HG03135 (cell line): ENCODE measurements around the gene CYP21A2.
"Not testable (repeated sequence)": the region's sequence is repeated elsewhere in the genome, so short reads cannot be mapped to it uniquely, and the experiment has no call there.

ENCODE experiments used
- ATAC-seq: cut with Tn5 transposase; IDR thresholded peaks from one replicate; pipeline ENCODE4 v1.9.1; 2021; ENCODE audit warnings: mild to moderate bottlenecking, moderate library complexity; ENCODE audit not compliant: unreplicated experiment

CYP21A2 gene

DNA sequence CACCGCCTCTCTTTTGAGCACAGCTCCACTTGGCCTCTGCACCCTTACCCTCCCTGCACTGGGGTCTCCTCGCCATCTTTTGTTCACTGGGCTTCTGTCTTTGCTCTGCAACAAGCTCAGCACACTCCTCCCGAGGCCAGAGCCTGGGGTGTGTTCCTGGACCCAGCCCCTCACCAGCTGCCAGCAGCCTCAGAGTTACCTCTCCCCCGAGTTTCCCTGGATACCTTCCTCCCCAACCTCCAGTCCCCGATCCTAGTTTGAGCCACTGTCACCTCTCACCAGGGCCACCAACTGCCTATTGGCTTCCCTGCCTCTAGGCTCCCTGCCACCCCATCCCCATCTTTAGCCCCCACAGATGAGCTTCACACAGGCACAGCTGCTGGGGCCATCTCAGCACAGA, 12.3 kb downstream of the CYP21A2 start:
- no peak for ATAC-seq

DNA sequence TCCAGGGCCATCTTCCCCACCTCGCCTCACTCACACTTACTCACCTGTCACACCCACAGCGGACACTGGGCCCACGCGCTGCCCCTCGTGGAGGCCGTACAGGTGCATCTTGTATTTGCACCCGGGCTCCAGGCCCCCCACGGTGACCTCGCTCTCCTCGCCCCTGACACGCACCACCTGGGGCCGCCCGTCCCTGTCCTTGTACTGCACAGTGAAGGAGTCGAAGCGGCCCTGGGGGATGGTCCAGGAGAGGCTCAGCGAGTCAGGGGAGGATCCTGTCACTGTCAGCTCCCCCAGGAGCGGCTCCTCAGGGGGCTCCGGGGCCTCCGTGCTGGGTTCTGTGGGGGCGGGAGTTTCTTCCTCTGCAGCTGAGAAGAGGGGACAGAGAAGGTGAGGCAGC, 14.4 kb downstream of the CYP21A2 start:
- not testable (repeated sequence) for ATAC-seq

DNA sequence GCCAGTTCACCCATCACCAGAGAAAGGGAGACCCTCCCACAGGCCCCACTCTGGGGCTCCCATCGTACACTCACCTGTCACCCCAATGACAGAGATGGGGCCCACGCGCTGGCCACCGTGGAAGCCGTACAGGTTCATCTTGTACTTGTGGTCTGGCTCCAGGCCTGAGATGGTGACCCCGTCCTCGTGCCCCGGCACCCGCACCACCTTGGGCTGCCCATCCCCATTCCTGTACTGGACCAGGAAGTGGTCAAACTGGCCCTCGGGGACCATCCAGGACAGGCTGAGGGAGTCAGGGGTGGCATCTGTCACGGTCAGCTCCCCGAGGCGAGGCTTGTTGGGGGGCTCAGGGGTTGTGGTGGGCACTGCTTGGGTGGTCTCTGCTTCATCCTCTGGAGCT, 15.1 kb downstream of the CYP21A2 start:
- not testable (repeated sequence) for ATAC-seq

DNA sequence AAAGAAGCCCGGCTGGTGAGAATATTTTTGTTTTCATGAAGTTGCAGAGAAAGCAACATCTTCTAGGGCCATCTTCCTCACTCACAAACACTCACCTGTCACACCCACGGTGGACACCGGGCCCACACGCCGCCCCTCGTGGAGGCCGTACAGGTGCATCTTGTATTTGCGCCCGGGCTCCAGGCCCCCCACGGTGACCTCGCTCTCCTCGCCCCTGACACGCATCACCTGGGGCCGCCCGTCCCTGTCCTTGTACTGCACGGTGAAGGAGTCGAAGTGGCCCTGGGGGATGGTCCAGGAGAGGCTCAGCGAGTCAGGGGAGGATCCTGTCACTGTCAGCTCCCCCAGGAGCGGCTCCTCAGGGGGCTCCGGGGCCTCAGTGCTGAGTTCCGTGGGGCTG, 17.5 kb downstream of the CYP21A2 start:
- not testable (repeated sequence) for ATAC-seq

DNA sequence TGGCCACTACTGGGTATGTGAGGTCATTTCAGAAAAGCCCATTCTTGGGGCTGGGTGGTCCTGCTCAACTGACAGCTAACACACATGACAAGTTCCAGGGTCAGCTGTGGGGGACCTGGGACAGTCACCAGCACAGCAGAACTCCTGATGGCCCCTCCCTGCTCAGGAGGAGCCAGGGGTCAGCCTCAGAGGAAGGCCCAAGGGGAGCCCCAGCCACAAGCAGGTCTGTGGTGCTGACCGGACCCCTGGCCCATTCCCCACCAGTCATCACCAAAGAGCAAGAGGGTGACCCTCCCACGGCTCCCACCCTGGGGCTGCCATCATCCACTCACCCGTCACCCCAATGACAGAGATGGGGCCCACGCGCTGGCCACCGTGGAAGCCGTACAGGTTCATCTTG, 18.0 kb downstream of the CYP21A2 start:
- ATAC-seq, result no peak

DNA sequence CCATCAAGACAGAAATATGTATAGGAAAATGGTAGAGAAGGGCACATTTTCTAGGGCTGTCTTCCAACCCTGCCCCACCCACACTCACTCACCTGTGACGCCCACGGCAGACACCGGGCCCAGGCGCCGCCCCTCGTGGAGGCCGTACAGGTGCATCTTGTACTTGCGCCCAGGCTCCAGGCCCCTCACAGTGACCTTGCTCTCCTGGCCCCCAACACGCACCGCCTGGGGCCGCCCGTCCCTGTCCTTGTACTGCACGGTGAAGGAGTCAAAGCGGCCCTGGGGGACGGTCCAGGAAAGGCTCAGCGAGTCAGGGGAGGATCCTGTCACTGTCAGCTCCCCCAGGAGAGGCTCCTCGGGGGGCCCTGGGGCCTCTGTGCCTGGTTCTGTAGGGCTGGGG, 19.8 kb downstream of the CYP21A2 start:
- ATAC-seq, result no peak

DNA sequence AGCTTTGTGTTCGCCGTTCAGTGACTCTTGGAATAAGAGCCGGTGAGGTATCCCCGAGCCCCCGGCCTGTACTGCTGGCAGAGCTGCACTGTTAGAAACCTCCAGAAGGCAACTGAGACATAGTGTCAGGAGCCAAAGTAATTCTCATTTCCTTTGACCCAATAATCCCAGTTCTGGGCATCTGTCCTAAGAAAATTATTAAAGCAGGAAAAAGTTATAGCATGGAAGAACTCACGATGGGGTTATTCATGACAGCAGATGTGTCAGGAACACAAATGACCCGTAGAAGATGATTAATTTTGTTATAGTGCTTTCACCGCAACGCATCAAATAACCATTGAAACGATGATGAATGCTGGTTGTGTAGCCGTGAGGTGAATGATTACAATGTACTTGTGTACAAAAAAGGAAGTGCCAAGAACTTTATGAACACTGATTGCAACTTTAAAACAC, 20.3 kb downstream of the CYP21A2 start:
- ATAC-seq, result no peak

DNA sequence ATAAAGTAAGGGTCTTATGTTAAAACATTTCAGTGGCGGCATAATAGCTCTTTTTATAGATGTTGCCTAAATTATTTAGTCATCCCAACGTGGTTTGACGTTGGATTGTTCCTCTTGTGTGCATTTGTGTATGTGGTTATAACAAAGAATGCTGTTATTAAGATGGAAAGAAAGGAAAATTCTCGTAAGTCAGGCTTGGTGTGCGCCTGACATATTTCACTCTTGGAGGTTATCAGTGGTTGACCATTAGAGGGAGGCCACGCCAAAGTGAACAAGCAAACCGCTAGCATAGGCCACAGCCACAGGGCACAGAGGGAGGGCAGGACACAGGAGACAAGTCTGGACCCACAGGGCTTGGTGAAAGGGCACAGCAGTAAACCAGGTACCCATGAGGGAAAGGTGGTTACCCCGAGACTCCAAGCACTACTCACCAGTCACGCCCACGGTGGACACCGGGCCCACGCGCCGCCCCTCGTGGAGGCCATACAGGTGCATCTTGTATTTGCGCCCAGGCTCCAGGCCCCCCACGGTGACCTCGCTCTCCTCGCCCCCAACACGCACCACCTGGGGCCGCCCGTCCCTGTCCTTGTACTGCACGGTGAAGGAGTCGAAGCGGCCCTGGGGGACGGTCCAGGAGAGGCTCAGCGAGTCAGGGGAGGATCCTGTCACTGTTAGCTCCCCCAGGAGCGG, 22.9 kb downstream of the CYP21A2 start:
- ATAC-seq, result no peak

DNA sequence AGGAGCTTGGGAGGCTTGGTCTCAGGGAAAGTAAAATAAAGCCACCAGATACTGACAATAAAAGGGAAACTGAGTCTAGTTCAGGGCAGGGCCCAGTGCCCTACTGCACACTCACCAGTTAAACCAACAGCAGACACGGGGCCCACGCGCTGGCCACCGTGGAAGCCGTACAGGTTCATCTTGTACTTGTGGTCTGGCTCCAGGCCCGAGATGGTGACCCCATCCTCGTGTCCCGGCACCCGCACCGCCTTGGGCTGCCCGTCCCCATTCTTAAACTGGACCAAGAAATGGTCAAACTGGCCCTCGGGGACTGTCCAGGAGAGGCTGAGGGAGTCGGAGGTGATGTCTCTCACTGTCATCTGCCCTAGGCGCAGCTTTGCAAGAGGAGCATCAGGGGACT, 26.5 kb downstream of the CYP21A2 start:
- no peak for ATAC-seq

DNA sequence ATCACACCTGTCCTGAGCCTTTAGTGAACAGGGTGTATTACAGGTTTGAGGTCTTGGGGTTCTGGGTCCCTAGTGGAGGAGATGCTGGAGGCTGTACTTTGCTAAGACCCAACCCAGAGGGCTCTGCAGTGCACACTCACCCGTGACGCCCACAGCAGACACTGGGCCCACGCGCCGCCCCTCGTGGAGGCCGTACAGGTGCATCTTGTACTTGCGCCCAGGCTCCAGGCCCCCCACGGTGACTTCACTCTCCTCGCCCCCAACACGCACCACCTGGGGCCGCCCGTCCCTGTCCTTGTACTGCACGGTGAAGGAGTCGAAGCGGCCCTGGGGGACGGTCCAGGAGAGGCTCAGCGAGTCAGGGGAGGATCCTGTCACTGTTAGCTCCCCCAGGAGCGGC, 29.3 kb downstream of the CYP21A2 start:
- ATAC-seq, result not testable (repeated sequence)

DNA sequence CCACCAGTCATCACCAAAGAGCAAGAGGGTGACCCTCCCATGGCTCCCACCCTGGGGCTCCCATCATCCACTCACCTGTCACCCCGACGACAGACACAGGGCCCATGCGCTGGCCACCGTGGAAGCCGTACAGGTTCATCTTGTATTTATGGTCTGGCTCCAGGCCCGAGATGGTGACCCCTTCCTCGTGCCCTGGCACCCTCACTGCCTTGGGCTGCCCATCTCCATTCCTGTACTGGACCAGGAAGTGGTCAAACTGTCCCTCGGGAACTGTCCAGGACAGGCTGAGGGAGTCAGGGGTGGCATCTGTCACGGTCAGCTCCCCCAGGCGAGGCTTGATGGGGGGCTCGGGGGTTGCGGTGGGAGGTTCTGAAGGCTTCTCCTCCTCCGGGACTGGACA, 30.1 kb downstream of the CYP21A2 start:
- not testable (repeated sequence) for ATAC-seq

DNA sequence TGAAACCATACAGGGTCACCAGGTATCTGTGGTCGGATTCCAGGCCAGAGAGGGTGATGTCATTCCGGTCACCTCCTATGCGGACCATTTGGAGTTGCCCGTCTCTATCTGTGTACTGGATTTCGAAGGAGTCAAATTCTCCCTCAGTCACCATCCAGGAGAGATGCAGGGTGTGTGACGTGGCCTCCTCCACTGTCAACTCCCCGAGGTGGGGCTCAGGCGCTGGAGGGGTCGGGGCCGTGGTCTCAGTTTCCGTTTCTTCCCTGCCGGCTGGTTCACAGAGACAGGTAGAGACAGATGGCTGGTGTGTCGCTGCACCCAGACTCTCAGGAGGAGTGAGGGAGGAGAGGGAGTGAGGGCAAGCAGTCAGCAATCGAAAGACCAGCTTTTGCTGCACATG, 30.7 kb downstream of the CYP21A2 start:
- no peak for ATAC-seq

DNA sequence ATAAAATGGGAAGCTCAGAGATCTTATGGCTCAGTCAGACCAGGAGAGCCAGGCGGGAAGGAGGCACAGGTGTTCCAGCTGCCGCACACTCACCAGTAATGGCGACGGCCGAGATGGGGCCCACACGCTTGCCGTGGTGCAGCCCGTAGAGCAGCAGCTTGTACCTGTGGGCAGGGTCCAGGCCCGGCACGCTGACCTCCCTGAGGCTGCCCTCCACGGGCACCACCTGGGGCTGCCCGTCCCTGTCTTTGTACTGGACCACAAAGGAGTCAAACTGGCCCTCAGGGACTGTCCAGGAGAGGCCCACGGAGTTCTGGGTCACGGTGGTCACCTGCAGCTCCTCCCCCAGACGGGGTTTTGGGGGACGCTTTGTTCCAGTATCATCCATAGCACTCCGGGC, 31.2 kb downstream of the CYP21A2 start:
- no peak for ATAC-seq

DNA sequence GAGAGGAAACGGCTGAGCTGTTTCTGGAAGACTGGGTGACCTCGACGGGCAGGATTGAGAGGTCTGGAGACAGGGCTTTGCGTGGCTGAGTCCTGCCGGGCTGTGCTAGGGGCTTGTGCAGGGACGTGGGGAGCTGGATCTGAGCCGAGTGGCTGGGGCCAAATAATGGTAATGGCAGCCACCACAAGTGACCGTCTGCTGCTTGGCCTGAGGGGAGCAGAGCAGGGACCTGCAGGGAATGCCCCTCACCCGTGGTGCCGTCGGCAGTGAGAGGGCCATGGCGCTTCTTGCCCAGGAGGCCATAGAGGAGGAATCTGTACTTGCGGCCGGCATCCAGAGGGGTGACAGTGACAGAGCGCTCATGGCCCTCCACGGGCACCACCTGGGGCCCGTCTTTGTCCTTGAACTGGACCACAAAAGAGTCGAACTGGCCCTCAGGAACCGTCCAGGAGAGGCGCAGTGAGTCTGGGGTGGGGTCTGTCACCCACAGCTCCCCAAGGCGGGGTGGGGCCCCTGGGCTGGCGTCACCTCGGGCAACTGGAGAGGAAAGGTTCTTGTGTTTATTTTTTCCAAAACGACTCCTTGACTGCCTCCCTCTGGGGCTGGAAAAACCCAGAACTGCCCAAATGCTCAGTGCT, 31.8 kb downstream of the CYP21A2 start:
- no peak for ATAC-seq

DNA sequence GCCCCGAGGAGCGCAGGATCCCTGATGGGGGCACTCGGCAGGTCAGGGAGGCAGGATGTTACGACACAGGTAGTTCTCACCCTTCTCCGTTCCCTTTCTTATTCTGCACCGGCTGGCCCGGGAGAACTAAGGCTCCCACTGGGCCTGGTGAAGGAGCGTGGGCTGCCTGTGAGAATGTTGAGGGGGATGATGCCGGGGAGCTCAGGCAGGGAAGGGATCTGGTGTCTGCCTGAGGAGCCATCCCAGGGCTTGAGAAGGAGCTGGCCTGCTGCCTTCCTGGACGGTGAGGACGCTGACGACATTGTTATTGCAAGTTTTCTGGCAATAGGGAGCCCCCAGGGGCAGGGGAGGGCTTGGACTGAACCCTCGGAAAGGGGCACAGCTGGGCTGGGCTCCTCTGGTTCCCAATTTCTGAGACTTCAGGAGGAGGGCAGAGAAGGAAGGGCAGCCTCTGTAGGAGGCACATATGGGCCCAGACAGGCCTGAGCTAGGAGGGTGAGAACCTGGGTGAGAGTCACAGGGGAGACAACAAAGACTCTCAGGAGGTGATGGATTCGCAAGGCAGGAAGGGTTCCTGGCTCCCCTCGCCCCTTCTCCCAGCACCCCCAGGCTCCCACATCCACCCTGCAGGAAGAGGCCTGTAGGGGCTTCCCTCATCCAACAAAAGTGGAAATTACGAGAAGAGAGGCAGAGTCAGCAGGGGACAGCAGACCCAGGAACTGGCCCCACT, 32.8 kb downstream of the CYP21A2 start:
- no peak for ATAC-seq

DNA sequence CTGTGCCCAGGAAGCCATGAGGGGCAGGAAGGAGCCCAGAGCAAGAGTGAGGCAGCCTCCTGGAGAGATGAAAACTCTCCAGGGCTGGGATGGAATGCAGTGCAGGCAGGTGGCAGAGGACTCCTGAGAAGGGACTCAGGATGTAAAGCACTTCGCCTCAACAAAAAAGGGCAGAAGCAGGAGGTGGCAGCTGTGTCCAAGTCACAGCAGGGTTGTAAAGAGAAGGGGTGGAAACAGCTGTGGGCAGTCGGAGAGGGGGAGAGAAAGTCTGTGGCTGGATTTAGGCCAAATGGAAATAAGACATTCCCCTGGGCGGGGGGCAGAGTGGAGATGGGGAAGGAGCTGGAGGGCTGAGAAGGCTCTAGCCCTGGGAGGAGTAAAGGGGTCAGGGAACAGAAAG, 34.9 kb downstream of the CYP21A2 start:
- ATAC-seq, result no peak

DNA sequence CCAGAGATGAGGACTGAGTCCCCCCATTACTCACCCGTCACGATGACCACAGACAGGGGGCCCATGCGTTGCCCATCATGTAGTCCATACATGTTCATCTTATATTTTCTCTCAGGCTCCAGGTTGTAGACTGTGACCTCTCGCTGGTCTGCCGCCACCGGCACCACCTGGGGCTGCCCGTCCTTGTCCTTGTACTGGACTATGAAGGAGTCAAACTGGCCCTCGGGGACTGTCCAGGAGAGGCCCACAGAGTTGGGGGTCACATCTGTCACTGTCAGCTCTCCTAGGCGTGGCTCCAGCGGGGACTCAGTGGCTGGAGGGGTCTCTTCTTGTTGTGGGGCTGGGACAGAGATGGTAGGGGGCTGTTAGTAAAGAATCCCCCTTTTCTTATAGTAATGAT, 35.4 kb downstream of the CYP21A2 start:
- no peak for ATAC-seq

DNA sequence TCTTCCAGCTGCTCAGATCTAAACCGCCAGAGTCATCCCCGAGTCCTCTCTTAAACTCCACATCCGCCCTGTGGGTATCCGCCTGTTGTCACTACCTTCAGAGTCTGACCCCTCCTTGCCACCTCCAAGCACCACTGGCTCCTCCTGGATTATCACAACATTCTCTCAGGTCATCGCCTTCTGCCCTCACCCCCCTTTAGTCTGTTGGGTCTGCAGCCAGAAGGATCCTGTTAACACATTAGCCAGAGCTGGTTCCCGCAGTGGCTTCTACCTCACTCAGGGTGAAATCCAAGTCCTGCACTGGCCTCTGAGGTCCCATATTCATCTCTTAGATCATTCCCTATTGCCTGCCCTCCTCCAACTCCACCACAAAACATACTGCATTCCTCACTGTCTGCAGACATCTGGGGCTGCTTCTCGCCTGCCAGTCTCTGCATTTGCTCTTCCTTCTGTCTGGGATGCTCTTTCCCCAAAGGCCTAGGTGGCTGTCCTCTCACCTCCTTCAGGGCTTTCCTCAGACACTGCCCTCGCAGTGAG, 36.8 kb downstream of the CYP21A2 start:
- ATAC-seq, result no peak

DNA sequence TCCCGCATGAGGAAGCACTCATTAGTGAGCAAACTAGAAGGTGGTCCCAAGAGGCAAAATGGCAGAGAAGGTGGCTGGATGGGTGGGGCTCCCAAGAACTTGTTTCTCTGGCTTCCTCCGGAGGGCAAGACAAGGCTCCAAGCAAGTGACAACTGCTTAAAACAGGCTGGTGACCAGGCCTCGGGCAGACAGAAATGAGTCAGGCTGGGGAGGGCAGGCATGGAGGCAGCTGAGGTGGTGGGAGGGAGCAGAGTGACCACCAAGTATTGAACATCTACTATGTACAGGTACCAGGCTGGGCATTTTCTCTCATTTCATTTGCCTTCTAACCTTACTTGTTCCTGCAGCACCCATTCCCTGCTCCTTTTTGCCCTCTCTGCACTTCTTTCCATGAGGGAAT, 37.6 kb downstream of the CYP21A2 start:
- no peak for ATAC-seq

DNA sequence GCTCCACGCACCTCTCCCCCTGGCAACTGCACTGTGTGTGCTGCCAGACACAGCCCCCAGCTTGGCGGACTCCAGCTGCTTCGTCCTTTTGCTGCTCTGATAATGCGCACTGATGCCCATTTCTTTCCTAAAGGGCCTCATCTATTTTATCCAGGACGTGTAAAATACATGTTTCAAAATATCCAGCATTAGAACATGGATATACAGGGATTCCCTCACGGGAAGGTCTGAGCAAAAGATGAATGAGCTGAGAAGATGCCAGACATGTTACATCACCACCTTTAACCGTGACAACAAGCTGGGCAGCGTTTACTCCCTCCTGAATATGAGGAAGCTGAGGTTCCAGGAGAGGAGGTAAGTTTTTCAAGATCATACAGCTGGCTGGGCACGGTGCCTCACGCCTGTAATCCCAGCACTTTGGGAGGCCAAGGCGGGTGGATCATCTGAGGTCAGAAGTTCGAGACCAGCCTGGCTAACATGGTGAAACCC, 38.1 kb downstream of the CYP21A2 start:
- no peak for ATAC-seq

DNA sequence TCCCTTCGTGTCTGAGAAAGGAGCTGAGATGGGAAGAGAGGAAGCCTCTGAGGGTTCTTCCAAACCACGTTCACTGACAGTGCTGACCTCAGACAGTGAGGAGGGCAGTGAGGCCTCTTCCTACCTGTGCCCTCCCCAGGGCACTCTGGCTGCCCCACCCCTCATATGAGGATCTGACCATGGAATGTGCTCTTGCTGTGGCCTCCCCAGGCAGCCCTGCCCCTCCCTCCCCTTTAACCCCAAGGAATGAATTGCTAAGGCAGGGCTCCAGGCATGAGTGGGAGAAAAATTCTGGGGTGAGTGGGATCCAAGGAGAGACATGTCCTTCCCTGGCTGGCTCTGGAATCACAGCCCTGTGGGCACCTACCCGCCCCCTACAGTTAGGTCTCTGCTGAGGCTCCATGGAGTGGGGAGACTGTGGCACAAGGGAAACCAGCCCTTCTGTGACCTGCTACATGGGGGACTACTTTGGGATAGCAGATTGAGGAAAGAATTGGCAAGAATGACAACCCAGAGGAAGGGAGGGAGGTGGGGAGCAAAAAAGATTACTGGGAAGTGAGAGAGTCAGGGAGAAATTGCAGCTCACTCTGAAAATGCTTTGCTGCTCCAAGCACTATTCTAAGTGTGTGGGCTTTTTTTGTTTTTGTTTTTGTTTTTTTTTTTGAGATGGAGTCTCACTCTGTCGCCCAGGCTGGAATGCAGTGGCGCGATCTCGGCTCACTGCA, 41.5 kb downstream of the CYP21A2 start:
- ATAC-seq, result no peak
